ENCODE data around the gene ADRB2.

The ADRB2 gene

GRCh38 chr5:148856009-148856367 lies 29.6 kb downstream of the ADRB2 start:
- H3K9me3 ChIP-seq: no peaks in the 10 kb centered on the region
- no peaks in the 10 kb centered on the region for H3K36me3 ChIP-seq
- TF ChIP-seq CTCF (IDR thresholded peaks at IDR 0.05): no peak
- H3K4me3 ChIP-seq: no peak overlapping the region
- intact Hi-C loops (cut with DNase I; ENCODE audit: low total_unique reads): no loop called here
- H3K4me1 ChIP-seq: peaks cover 0 to 6% (median 0%) of the 10 kb centered on the region in 4 donors
- no peak for DNase-seq
- no peaks in the 10 kb centered on the region for H3K27me3 ChIP-seq
- H3K27ac ChIP-seq: no peak overlapping the region

GRCh38 chr5:148856424-148856823 lies 30.0 kb downstream of the ADRB2 start:
- H3K4me1 ChIP-seq: peaks cover 0 to 6% (median 0%) of the 10 kb centered on the region in 4 donors
- DNase-seq: no peak
- no peak for TF ChIP-seq CTCF (IDR thresholded peaks at IDR 0.05)
- H3K27me3 ChIP-seq: no peaks in the 10 kb centered on the region
- H3K27ac ChIP-seq: no peak overlapping the region
- H3K4me3 ChIP-seq: no peak overlapping the region
- H3K36me3 ChIP-seq: no peaks in the 10 kb centered on the region
- H3K9me3 ChIP-seq: no peaks in the 10 kb centered on the region
- intact Hi-C loops (cut with DNase I; ENCODE audit: low total_unique reads): no loop called here

- TF ChIP-seq CTCF (IDR thresholded peaks at IDR 0.05): no peak
- intact Hi-C loops (cut with DNase I; ENCODE audit: low total_unique reads): no loop called here
- Histone ChIP-seq H3K4me1 (peaks cover 0 to 6% (median 0%) of the 10 kb centered on the region in 4 donors), H3K36me3 (no peaks in the 10 kb centered on the region), H3K27me3 (no peaks in the 10 kb centered on the region), H3K9me3 (no peaks in the 10 kb centered on the region), H3K27ac (no peak overlapping the region), H3K4me3 (no peak overlapping the region)
- no peak for DNase-seq
Observed at GRCh38 chr5:148857474-148857873, 31.1 kb downstream of the ADRB2 start.

- intact Hi-C loops (cut with DNase I; ENCODE audit: low total_unique reads): no loop called here
- Histone ChIP-seq H3K4me3 (no peak overlapping the region), H3K4me1 (peaks cover 0 to 6% (median 0%) of the 10 kb centered on the region in 4 donors), H3K36me3 (no peaks in the 10 kb centered on the region), H3K27me3 (no peaks in the 10 kb centered on the region), H3K9me3 (no peaks in the 10 kb centered on the region), H3K27ac (no peak overlapping the region)
- no peak for TF ChIP-seq CTCF (IDR thresholded peaks at IDR 0.05)
- DNase-seq: no peak
Observed at GRCh38 chr5:148858106-148858505, 31.7 kb downstream of the ADRB2 start.

GRCh38 chr5:148858547-148858946 lies 32.1 kb downstream of the ADRB2 start:
- no peak for DNase-seq
- Histone ChIP-seq H3K4me1 (peaks cover 0 to 6% (median 0%) of the 10 kb centered on the region in 4 donors), H3K36me3 (no peaks in the 10 kb centered on the region), H3K27ac (no peak overlapping the region), H3K4me3 (no peak overlapping the region), H3K27me3 (no peaks in the 10 kb centered on the region), H3K9me3 (no peaks in the 10 kb centered on the region)
- TF ChIP-seq CTCF (IDR thresholded peaks at IDR 0.05): no peak
- intact Hi-C loops (cut with DNase I; ENCODE audit: low total_unique reads): no loop called here

- H3K4me1 ChIP-seq: peaks cover 0 to 9% (median 0%) of the 10 kb centered on the region in 4 donors
- TF ChIP-seq CTCF (IDR thresholded peaks at IDR 0.05): no peak
- H3K9me3 ChIP-seq: no peaks in the 10 kb centered on the region
- H3K4me3 ChIP-seq: no peak overlapping the region
- H3K27ac ChIP-seq: no peak overlapping the region
- H3K27me3 ChIP-seq: no peaks in the 10 kb centered on the region
- no peak for DNase-seq
- intact Hi-C loops (cut with DNase I; ENCODE audit: low total_unique reads): no loop called here
- no peaks in the 10 kb centered on the region for H3K36me3 ChIP-seq
Observed at GRCh38 chr5:148859703-148860102, 33.3 kb downstream of the ADRB2 start.
